ENCODE results near the gene GIT2.

DNA sequence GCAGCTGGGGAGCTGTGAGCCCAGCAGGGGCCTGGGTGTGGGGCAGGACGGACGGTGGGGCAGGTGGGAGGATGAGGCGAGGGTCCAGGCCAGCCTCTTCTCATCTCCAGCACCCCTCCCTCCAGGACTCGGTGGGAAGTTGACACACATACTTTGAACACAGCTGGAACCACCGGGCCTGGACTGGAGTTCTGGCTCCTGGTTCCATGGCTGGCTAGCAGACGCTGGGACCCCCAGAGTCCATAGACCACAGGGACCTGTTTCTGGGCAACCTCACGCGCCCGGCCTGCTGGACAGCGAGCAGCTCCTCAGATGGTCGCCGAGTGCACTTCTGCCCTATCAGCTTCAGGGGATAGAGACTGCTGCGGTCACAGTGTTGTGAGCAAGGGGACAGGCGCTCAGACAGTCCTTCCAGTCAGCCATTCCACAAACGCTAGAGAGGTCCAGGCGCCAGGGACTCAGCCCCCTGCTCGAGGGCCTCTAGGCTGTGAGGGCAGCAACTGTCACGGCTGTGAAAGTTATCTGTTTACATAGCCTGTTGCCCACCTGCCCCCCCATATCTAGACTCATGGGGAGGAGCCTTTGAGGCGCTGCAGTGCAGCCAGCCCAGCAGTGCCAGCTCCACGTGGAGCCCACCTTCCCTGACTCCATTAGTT is 70.9 kb downstream of the GIT2 start:
- TF ChIP-seq FOXK2 (IDR thresholded peaks at IDR 0.05) = no peak
- no peak for TF ChIP-seq TARDBP (IDR thresholded peaks at IDR 0.05)
- no peak for TF ChIP-seq FOXM1 (IDR thresholded peaks at IDR 0.05; ENCODE audit: borderline replicate concordance)
- TF ChIP-seq SP1 (IDR thresholded peaks at IDR 0.05) = no peak
- TF ChIP-seq ARNT (IDR thresholded peaks at IDR 0.05) = no peak

All from HEK293T (cell line).